B cell (primary cell): Measurements from ENCODE around the gene WDR46. TPM values are rescaled to one million over a fixed set of nuclear protein-coding genes. Genes with fewer than 3 reads are reported as not detected.

Source experiments
- ATAC-seq: fragments of 200-7000 bp; cut with Tn5 transposase; one replicate; pipeline ENCODE4 v1.10.0; 2021; ENCODE audit warnings: low read depth, mild to moderate bottlenecking, moderate number of reproducible peaks, moderate library complexity
- CTCF ChIA-PET: fragments of 350-600 bp; sonication (Branson Sonifier 250); formaldehyde crosslinking; loops from one replicate; lab custom pipeline; 2021; ENCODE audit warnings: antibody characterized with exemption, inconsistent platforms; lab: Charles Lee
- POLR2A ChIA-PET: fragments of 350-600 bp; sonication (Branson Sonifier 250); formaldehyde crosslinking; loops from one replicate; lab custom pipeline; 2021; ENCODE audit warnings: antibody characterized with exemption; lab: Charles Lee
- DNase-seq: peaks from one replicate; pipeline ENCODE4 v3.0.0; 2013
- H2AFZ ChIP-seq: 2 replicates; pipeline ENCODE4 v1.6.1; 2012; ENCODE audit warnings: mild to moderate bottlenecking, low read depth, low read length; ENCODE audit not compliant: insufficient read depth, poor library complexity, severe bottlenecking
- H3K27ac ChIP-seq, 2 donors: 1 replicate in 1 of 2; 2 replicates in 1 of 2; pipeline ENCODE4 v1.5.1; 2012 to 2013; ENCODE audit warnings: low read length in 2 of 2, mild to moderate bottlenecking in 2 of 2, moderate library complexity in 1 of 2
- H3K27me3 ChIP-seq, 4 experiments: fragments of 200-600 bp in 1 of 4; sonication (generic) in 1 of 4; replicated peaks in 1 of 4; 1 replicate in 2 of 4; 2 replicates in 2 of 4; pipeline versions ENCODE4 v1.6.1 to v1.7.0; 2013 to 2016; ENCODE audit warnings: low read length in 3 of 4, mild to moderate bottlenecking in 2 of 4, mixed read lengths in 1 of 4, moderate library complexity in 1 of 4; ENCODE audit not compliant: insufficient read depth in 4 of 4, control insufficient read depth in 3 of 4; ENCODE audit errors: control extremely low read depth in 1 of 4
- H3K36me3 ChIP-seq, 2 experiments: replicated peaks in 1 of 2; 1 replicate in 1 of 2; 2 replicates in 1 of 2; pipeline versions ENCODE4 v1.6.1 to v1.7.1; 2013; ENCODE audit warnings: low read length in 1 of 2; ENCODE audit not compliant: insufficient read depth in 2 of 2, control insufficient read depth in 1 of 2; ENCODE audit errors: control extremely low read depth in 1 of 2, extremely low read depth in 1 of 2
- H3K4me1 ChIP-seq, 2 donors: fragments of 200-600 bp in 1 of 2; sonication (generic) in 1 of 2; 1 replicate in 1 of 2; 2 replicates in 1 of 2; pipeline versions ENCODE4 v1.5.1 to v1.6.1; 2013 to 2017; ENCODE audit warnings: low read length in 2 of 2; ENCODE audit not compliant: control insufficient read depth in 2 of 2, insufficient read depth in 2 of 2
- H3K4me2 ChIP-seq: replicated peaks from 2 replicates; pipeline ENCODE3; 2012; ENCODE audit warnings: mild to moderate bottlenecking, low read depth, low read length; ENCODE audit not compliant: poor library complexity, severe bottlenecking
- H3K4me3 ChIP-seq, 5 experiments: fragments of 200-600 bp in 1 of 5; sonication (generic) in 1 of 5; 1 replicate in 3 of 5; 2 replicates in 2 of 5; pipeline versions ENCODE4 v1.5.1 to v1.7.0; 2011 to 2016; ENCODE audit warnings: low read length in 4 of 5, mild to moderate bottlenecking in 4 of 5, low read depth in 2 of 5, control low read depth in 1 of 5, moderate library complexity in 1 of 5; ENCODE audit not compliant: insufficient read depth in 1 of 5; ENCODE audit errors: control extremely low read depth in 1 of 5, extremely low read depth in 1 of 5
- H3K79me2 ChIP-seq: fragments of 200-600 bp; sonication (generic); one replicate; pipeline ENCODE4 v1.6.0; 2016; ENCODE audit warnings: low read length; ENCODE audit not compliant: control insufficient read depth, insufficient read depth
- H3K9ac ChIP-seq: fragments of 200-600 bp; sonication (generic); 2 replicates; pipeline ENCODE4 v1.6.1; 2017; ENCODE audit warnings: mild to moderate bottlenecking, low read length, moderate library complexity
- H3K9me3 ChIP-seq, 3 donors: one replicate each; pipeline versions ENCODE4 v1.6.1 to v1.7.1; 2013; ENCODE audit warnings: low read length in 2 of 3; ENCODE audit not compliant: control insufficient read depth in 2 of 3, insufficient read depth in 1 of 3; ENCODE audit errors: control extremely low read depth in 1 of 3
- H4K20me1 ChIP-seq: 2 replicates; pipeline ENCODE4 v1.6.0; 2012; ENCODE audit warnings: mild to moderate bottlenecking, low read length; ENCODE audit not compliant: insufficient read depth, control insufficient read depth, poor library complexity, severe bottlenecking
- H3K27ac Mint-ChIP-seq: one replicate; pipeline ENCODE4 v1.8.0; 2021; ENCODE audit warnings: mixed read lengths
- H3K27me3 Mint-ChIP-seq: one replicate; pipeline ENCODE4 v1.8.0; 2021; ENCODE audit warnings: mixed read lengths
- H3K4me1 Mint-ChIP-seq: one replicate; pipeline ENCODE4 v1.8.0; 2021; ENCODE audit warnings: mixed read lengths
- H3K4me3 Mint-ChIP-seq: one replicate; pipeline ENCODE4 v1.8.0; 2021; ENCODE audit warnings: mixed read lengths
- H3K9me3 Mint-ChIP-seq: one replicate; pipeline ENCODE4 v1.8.0; 2022; ENCODE audit warnings: mixed read lengths; ENCODE audit not compliant: insufficient read depth
- CTCF ChIP-seq: fragments of 200-600 bp; IDR thresholded peaks from one replicate; pipeline ENCODE4 v1.8.0; 2022; ENCODE audit warnings: antibody characterized with exemption, mild to moderate bottlenecking
- EZH2 ChIP-seq: IDR thresholded peaks from 2 replicates; pipeline ENCODE4 v1.6.1; 2012; ENCODE audit warnings: borderline replicate concordance, low read depth, mild to moderate bottlenecking, moderate library complexity, low read length; ENCODE audit not compliant: insufficient read depth, poor library complexity, severe bottlenecking
- WGBS: methylation state at CpG from one replicate; pipeline ENCODE4 v1.1.5; 2013; ENCODE audit warnings: missing lambda C conversion rate; ENCODE audit not compliant: insufficient coverage; 5-methylcytosine and 5-hydroxymethylcytosine counted together
- intact Hi-C: fragments of 100-400 bp; cut with micrococcal nuclease; formaldehyde crosslinking; loops from one replicate; pipeline ENCODE4 v1.10.0; 2022
- polyA plus RNA-seq: library from polyadenylated mRNA; depleted of rRNA; stranded (reverse); fragments of >200 nt; gene quantifications from 2 replicates; pipeline ENCODE4 v1.2.3, GENCODE V29; 2012
- total RNA-seq, 2 donors: library from RNA; stranded (reverse); fragments of 120-200 nt in 1 of 2; gene quantifications; 1 replicate in 1 of 2; 2 replicates in 1 of 2; pipeline versions ENCODE4 v1.2.3 to v1.2.4, GENCODE V29; 2013 to 2022

Gene WDR46
- total and polyA plus RNA-seq, 2 donors (not counting 1 experiment from before 2014, with no cell fraction given): 60.1 to 77.2 TPM

DNA sequence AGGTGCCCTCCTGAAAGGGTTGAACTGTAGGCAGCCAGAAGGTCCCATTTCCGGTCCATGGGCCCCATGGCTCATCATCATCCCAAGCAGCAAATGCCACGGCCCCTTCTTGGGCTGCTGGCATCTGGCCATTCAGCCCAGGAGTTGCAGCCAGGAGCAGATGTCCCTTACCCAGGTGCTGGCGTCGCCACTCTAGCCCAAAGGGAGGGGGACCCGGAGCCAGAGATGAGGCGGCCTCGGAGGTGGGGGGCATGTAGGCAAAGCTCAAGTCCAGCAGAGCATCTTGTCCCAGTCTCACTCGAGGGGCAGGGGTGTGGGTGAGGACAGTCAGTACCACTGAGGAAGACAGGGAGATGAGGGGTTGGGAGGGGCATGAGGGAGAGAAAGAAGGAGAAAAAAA, 16.0 kb upstream of the WDR46 start:
- Mint-ChIP-seq H3K27me3 (no peaks in the 10 kb centered on the region), H3K9me3 (no peaks in the 10 kb centered on the region), H3K4me3 (no peak overlapping the region), H3K27ac (peak overlapping the region; percentile 73), H3K4me1 (peaks cover 41% of the 10 kb centered on the region)
- H3K36me3 ChIP-seq: peaks cover 2 to 69% of the 10 kb centered on the region in 2 experiments
- intact Hi-C loops: no loop called here
- no peaks in the 10 kb centered on the region for H3K27me3 ChIP-seq
- TF ChIP-seq EZH2 (no peak), CTCF (no peak)
- WGBS: 93% methylated on average over 8 of the region's 8 CpGs
- no peak for DNase-seq
- peaks cover 65% of the 10 kb centered on the region for H3K79me2 ChIP-seq
- no peak overlapping the region for H2AFZ ChIP-seq
- H4K20me1 ChIP-seq: peaks cover 65% of the 10 kb centered on the region
- peaks cover 21% of the 10 kb centered on the region in 2 donors for H3K4me1 ChIP-seq
- peak overlapping the region in 1 of 2 donors; percentile 59 for H3K27ac ChIP-seq
- no peak overlapping the region for H3K9ac ChIP-seq
- no peak overlapping the region for H3K4me3 ChIP-seq
- no peak overlapping the region for H3K4me2 ChIP-seq
- ChIA-PET CTCF (no interaction called here), POLR2A (interaction anchor here (0.5 kb wide), 1 partner anchor 34 kb away, joined by 6 read pairs; no protein-coding TSS in a partner anchor)
- no peaks in the 10 kb centered on the region for H3K9me3 ChIP-seq
- no peak for ATAC-seq

GRCh38 chr6:33304216-33304615, 15.2 kb upstream of the WDR46 start:
- Histone ChIP-seq H2AFZ (no peak overlapping the region), H4K20me1 (peaks cover 58% of the 10 kb centered on the region), H3K79me2 (peaks cover 57% of the 10 kb centered on the region), H3K4me3 (no peak overlapping the region), H3K9ac (no peak overlapping the region), H3K4me1 (peaks cover 25% of the 10 kb centered on the region in 2 donors), H3K9me3 (no peaks in the 10 kb centered on the region), H3K36me3 (peaks cover 2 to 64% of the 10 kb centered on the region in 2 experiments), H3K4me2 (no peak overlapping the region), H3K27ac (no peak overlapping the region), H3K27me3 (no peaks in the 10 kb centered on the region)
- Mint-ChIP-seq H3K9me3 (no peaks in the 10 kb centered on the region), H3K27ac (no peak overlapping the region), H3K4me3 (no peak overlapping the region), H3K4me1 (peaks cover 48% of the 10 kb centered on the region), H3K27me3 (no peaks in the 10 kb centered on the region)
- 98% methylated on average over 12 of the region's 16 CpGs for WGBS
- ATAC-seq (no peak), DNase-seq (no peak)
- TF ChIP-seq CTCF (no peak), EZH2 (no peak)
- intact Hi-C loops: no loop called here
- POLR2A ChIA-PET: no interaction called here
- CTCF ChIA-PET: interaction anchor here (1.0 kb wide), 1 partner anchor 9 kb away, joined by 3 read pairs; no protein-coding TSS in a partner anchor
